PFSK-1 (cell line): Measurements from ENCODE around the gene ADD1.

Experiments used
- POLR2AphosphoS5 ChIP-seq: IDR thresholded peaks from 2 replicates; pipeline ENCODE4 v1.6.1; 2012; ENCODE audit warnings: low read depth, mild to moderate bottlenecking, control low read depth, low read length, moderate library complexity
- REST ChIP-seq, 2 experiments: IDR thresholded peaks; 2 replicates each; pipeline versions ENCODE4 v1.6.1 to v1.8.0; 2011 to 2012; ENCODE audit warnings: low read depth in 2 of 2, low read length in 2 of 2, control low read depth in 1 of 2, inconsistent platforms in 1 of 2, mild to moderate bottlenecking in 1 of 2, moderate library complexity in 1 of 2; ENCODE audit not compliant: insufficient read depth in 1 of 2
- SIN3A ChIP-seq: IDR thresholded peaks from 2 replicates; pipeline ENCODE4 v1.6.1; 2012; ENCODE audit warnings: mild to moderate bottlenecking, low read length, moderate library complexity, borderline replicate concordance; ENCODE audit not compliant: insufficient read depth
- TAF1 ChIP-seq: IDR thresholded peaks from 2 replicates; pipeline ENCODE4 v1.6.1; 2012; ENCODE audit warnings: low read length, control low read depth, borderline replicate concordance; ENCODE audit not compliant: insufficient read depth

DNA sequence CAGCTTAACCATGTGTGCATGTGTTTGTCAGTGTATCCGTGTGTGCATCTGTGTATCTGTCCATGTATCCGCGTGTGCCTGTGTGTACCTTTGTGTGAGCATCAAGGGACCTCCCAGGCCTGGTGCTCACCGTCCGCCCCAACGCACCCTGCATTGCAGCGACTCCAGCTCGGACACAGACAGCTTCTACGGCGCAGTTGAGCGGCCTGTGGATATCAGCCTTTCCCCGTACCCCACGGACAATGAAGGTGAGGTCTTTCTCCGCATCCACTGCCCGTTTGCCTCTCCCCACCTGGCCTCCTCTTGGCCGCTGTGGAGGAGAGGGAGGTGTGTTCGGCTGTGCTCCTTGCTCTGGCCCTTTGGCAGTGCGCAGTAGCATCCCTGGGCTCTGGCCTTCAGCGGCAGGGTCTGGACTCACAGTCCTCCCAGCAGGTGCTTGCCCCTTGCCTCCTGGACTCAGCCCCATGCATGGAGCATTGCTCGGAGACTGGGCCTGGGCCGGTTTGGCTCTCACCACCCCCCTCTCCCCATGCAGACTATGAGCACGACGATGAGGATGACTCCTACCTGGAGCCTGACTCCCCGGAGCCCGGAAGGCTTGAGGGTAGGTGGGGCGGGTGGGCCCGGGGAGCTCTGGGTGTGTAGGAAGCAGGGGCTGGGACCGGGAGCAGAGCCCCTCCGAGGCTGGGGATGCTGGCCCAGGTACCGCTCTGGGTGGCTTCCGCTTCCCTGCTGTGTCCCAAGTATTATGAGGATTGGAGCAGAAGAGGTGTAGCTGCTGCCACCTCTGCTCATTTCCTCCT is 16.4 kb upstream of the ADD1 start:
- no peak for TF ChIP-seq REST (IDR thresholded peaks at IDR 0.05; ENCODE audit: insufficient read depth in 1 of 2, low read depth in 2 of 2, low read length in 2 of 2)
- no peak for TF ChIP-seq TAF1
- TF ChIP-seq POLR2AphosphoS5 = no peak
- no peak for TF ChIP-seq SIN3A
